Measurements from ENCODE around the gene MRPS21. TPM values are rescaled to one million over a fixed set of nuclear protein-coding genes. Genes with fewer than 3 reads are reported as not detected.

MRPS21 gene
- 10 to 100 TPM; 34.1 to 49.7 (median 38.0) TPM for total RNA-seq

DNA sequence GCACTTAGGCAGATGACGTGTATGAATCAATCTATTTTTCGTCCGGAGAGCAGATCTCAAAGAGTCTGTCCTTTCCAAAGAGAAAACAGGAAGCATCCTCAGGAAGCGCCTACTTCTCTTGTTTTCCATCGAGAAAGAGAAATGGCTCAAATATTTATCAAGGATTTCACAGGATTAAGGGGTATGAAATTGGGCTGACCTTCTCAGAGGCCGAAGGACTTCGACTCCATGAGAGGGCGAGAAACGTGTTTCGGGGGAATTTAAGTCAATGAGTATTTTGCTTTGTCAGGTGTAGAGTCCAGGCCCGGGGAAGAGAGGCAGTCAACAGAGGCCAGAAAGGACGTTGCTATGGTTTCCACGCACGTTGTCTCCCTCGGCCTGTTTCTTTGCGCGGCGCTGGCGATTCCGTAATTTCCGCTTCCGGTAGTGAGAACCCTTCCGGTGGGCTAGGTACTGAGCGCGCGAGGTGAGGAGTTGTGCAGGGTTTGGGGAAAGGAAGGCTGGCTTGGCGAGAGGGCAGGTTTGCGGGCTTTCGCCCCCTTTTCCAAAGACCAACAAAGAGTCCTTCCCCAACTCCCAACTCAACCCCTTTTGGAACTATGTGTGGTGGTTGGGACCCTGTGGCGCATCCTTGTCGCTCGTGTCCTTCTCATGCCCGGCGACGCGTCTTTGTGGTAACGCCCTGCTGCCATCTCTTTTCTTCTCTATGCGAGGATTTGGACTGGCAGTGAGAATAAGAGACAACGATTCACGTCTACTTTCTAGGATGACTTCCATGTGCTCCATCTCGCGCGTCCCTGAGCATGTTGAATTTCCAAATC lies at the start of gene MRPS21:
MRPS21 (plus strand) TSS at position 429 of the 821 bp plus-strand sequence. CDS start 506 bp downstream, outside the sequence.
- TF ChIP-seq, protein P1, sequence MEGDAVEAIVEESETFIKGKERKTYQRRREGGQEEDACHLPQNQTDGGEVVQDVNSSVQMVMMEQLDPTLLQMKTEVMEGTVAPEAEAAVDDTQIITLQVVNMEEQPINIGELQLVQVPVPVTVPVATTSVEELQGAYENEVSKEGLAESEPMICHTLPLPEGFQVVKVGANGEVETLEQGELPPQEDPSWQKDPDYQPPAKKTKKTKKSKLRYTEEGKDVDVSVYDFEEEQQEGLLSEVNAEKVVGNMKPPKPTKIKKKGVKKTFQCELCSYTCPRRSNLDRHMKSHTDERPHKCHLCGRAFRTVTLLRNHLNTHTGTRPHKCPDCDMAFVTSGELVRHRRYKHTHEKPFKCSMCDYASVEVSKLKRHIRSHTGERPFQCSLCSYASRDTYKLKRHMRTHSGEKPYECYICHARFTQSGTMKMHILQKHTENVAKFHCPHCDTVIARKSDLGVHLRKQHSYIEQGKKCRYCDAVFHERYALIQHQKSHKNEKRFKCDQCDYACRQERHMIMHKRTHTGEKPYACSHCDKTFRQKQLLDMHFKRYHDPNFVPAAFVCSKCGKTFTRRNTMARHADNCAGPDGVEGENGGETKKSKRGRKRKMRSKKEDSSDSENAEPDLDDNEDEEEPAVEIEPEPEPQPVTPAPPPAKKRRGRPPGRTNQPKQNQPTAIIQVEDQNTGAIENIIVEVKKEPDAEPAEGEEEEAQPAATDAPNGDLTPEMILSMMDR (IDR thresholded peaks at IDR 0.05), result no peak
- peak in 1 of 2 donors; percentile 34 for TF ChIP-seq POLR2A (IDR thresholded peaks at IDR 0.05)
- DNase-seq (ENCODE audit: low spot score in 2 of 2), result peak; percentile 86 to 97
- WGBS, 2 donors, result 7 to 8% methylated on average over 43 of the region's 43 CpGs
- intact Hi-C loops (cut with DNase I; ENCODE audit: low total_unique reads), result no loop called here
- peak within 1 kb of the TSS; percentile 38 for H3K4me3 ChIP-seq (ENCODE audit: low read depth, poor library complexity, severe bottlenecking)

DNA sequence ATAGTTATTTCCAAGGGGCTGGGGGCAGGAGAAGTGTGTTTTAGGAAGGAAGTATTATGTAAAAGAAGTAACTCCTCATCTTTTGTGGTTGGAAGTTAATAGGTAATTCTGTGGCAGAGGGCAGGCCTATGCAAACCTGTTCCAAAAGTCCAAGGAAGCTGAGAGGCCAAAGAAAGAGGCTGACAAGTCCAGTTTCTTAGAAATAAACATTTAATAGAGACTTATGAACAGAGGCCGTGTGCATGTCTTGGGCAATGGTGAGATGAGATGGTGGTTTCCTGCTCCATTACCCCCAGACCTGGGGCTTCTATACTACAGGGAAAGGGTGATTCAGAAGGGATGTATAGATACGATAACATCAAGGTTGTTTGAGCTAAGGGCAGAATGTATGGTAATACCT lies 43.7 kb upstream of the MRPS21 start:
- TF ChIP-seq, protein P1 (IDR thresholded peaks at IDR 0.05), result no peak
- TF ChIP-seq POLR2A (IDR thresholded peaks at IDR 0.05), result no peak
- intact Hi-C loops (cut with DNase I; ENCODE audit: low total_unique reads), result no loop called here
- no peak for DNase-seq (ENCODE audit: low spot score in 2 of 2)
- WGBS, 2 donors, result 80 to 87% methylated on average over 2 of the region's 2 CpGs
- no peak overlapping the region for H3K4me3 ChIP-seq (ENCODE audit: low read depth, poor library complexity, severe bottlenecking)

DNA sequence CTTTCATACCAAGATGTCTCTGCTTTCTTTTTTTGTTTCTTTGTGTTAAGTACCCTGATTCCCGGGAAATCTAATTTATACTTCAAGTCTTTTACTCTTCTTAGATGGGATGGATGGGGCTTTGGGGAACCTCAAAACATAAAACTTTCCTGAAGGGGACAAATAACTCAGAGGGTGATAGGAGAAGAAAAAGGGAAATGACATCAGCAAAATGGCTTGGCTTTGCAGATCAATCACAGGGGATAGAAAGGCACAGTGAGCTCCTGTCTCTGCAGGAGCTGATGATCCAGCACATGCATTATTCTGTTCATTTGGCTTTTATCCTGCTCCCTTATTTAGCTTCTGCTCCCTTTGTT lies 37.5 kb upstream of the MRPS21 start:
- WGBS, 2 donors, result 0% methylated on average over 1 of the region's 1 CpG
- intact Hi-C loops (cut with DNase I; ENCODE audit: low total_unique reads), result no loop called here
- no peak for TF ChIP-seq POLR2A (IDR thresholded peaks at IDR 0.05)
- TF ChIP-seq, protein P1 (IDR thresholded peaks at IDR 0.05), result no peak
- no peak overlapping the region for H3K4me3 ChIP-seq (ENCODE audit: low read depth, poor library complexity, severe bottlenecking)
- DNase-seq (ENCODE audit: low spot score in 2 of 2), result no peak

DNA sequence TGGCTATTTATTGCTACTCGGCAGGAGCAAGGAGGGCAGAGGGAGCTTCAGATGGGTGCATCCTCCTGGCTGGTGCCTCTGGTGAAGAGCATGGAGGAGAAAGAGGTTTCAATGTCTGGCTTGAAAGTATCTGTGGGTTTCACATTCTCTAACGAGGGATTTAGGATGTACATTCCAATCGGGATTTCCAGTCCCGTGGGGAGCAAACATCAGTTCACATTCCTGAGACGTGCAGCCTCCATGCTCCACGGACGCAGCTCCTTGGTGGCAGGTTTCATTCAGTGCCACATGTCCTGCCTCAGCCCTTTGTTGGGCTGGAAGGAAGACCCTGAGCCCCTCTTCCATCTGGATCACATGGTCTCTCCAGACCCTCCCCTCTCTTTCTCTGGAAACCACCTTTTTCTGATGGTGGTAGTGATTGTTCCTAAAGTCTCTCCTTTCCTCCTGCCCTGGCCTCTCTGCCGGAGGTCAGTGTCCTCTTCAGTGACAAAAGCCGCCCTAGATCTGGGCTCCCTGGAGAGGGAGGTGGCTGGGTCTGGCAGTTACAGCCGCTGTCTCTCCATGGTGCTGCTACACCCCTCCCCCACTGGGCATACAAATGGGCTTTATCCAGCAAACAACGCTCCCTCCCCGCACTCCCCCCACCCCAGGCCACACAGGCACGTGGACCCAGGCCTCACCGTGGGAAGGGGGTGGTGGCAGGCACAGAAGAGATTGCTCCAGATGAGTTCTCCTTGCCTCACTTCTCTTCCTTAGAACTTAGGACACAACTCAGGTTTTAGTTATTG lies 36.9 kb upstream of the MRPS21 start:
- intact Hi-C loops (cut with DNase I; ENCODE audit: low total_unique reads), result no loop called here
- no peak for DNase-seq (ENCODE audit: low spot score in 2 of 2)
- TF ChIP-seq POLR2A (IDR thresholded peaks at IDR 0.05), result no peak
- TF ChIP-seq, protein P1 (IDR thresholded peaks at IDR 0.05), result no peak
- 23 to 36% methylated on average over 14 of the region's 14 CpGs for WGBS, 2 donors
- H3K4me3 ChIP-seq (ENCODE audit: low read depth, poor library complexity, severe bottlenecking), result no peak overlapping the region

DNA sequence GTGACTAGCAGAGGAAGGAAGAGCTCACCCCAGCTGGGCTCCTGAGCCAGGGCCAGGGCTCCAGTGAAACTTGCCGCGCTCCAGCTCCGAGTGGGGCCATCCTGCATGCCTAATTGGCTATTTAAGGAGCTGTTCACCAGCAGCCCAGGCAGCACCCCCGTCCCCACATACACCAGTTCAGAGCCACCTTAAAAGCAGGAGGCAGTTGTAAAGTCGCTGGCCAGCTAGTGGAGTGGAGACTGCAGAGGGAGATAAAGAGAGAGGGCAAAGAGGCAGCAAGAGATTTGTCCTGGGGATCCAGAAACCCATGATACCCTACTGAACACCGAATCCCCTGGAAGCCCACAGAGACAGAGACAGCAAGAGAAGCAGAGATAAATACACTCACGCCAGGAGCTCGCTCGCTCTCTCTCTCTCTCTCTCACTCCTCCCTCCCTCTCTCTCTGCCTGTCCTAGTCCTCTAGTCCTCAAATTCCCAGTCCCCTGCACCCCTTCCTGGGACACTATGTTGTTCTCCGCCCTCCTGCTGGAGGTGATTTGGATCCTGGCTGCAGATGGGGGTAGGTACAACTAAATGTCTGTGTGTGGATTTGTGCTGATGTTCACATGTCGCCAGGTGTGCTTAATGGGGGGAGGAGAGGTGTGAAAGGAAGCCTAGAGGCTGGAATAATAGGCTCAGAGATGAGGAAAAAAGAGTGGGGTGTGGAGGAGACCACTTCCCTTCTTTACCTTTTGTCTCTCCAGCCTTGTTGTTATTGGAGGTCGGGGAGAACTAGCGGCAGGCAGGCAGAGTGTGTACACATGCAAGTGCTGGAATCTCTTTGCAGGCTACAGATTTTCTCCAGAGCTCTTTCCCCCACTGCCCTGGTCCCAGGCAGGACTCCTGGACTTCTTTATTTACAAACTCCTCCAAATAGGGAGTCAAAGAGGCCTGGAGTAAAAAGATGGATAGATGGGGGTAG lies 35.8 kb upstream of the MRPS21 start, which contains the start of gene CA14:
CA14 (plus strand) TSS at position 151 of the 962 bp plus-strand sequence; CDS start at position 506, 355 bp downstream.
- 56% methylated on average over 13 of the region's 13 CpGs for WGBS, 2 donors
- DNase-seq (ENCODE audit: low spot score in 2 of 2), result no peak
- intact Hi-C loops (cut with DNase I; ENCODE audit: low total_unique reads), result no loop called here
- H3K4me3 ChIP-seq (ENCODE audit: low read depth, poor library complexity, severe bottlenecking), result no peak within 1 kb of the TSS
- TF ChIP-seq, protein P1 (IDR thresholded peaks at IDR 0.05), result no peak
- no peak for TF ChIP-seq POLR2A (IDR thresholded peaks at IDR 0.05)
